DND-41 (cell line): Measurements from ENCODE around the gene PTPRA.
"Not testable (repeated sequence)": the region's sequence is repeated elsewhere in the genome, so short reads cannot be mapped to it uniquely, and the experiment has no call there.

Source experiments
- ATAC-seq: fragments of 200-7000 bp; cut with Tn5 transposase; 3 replicates; pipeline ENCODE4 v1.9.1; 2021; ENCODE audit warnings: low read depth; ENCODE audit not compliant: insufficient read depth
- DNase-seq: peaks from one replicate; pipeline ENCODE4 v3.0.0-alpha.2; 2020
- H2AFZ ChIP-seq: 2 replicates; pipeline ENCODE4 v1.6.0; 2012; ENCODE audit warnings: low read depth, low read length
- H3K27ac ChIP-seq: 2 replicates; pipeline ENCODE4 v1.5.1; 2012; ENCODE audit warnings: low read length, inconsistent platforms
- H3K27me3 ChIP-seq: fragments of 200-600 bp; sonication (generic); 2 replicates; pipeline ENCODE4 v1.6.0; 2012; ENCODE audit warnings: low read length, mild to moderate bottlenecking, inconsistent platforms; ENCODE audit not compliant: insufficient read depth, poor library complexity
- H3K36me3 ChIP-seq: 2 replicates; pipeline ENCODE4 v1.5.1; 2012; ENCODE audit warnings: low read length, inconsistent platforms; ENCODE audit not compliant: insufficient read depth
- H3K4me1 ChIP-seq: 2 replicates; pipeline ENCODE4 v1.5.1; 2012; ENCODE audit warnings: mild to moderate bottlenecking, low read length; ENCODE audit not compliant: insufficient read depth
- H3K4me2 ChIP-seq: 2 replicates; pipeline ENCODE4 v1.6.0; 2012; ENCODE audit warnings: mild to moderate bottlenecking, moderate library complexity, low read length, inconsistent platforms; ENCODE audit not compliant: insufficient read depth
- H3K4me3 ChIP-seq, 2 experiments: fragments of 200-600 bp in 1 of 2; shearing (Covaris generic) in 1 of 2; 2 replicates each; pipeline ENCODE4 v1.5.1; 2012 to 2016; ENCODE audit warnings: inconsistent platforms in 2 of 2, low read length in 2 of 2, mild to moderate bottlenecking in 2 of 2, low read depth in 1 of 2, moderate library complexity in 1 of 2
- H3K79me2 ChIP-seq: 2 replicates; pipeline ENCODE4 v1.6.0; 2012; ENCODE audit warnings: low read length, inconsistent platforms; ENCODE audit not compliant: insufficient read depth
- H3K9ac ChIP-seq: 2 replicates; pipeline ENCODE4 v1.6.0; 2012; ENCODE audit warnings: low read depth, mild to moderate bottlenecking, inconsistent platforms, low read length, moderate library complexity
- H3K9me3 ChIP-seq: 2 replicates; pipeline ENCODE4 v1.5.1; 2012; ENCODE audit warnings: low read length, moderate library complexity, mild to moderate bottlenecking, inconsistent platforms; ENCODE audit not compliant: insufficient read depth, severe bottlenecking
- H4K20me1 ChIP-seq: 2 replicates; pipeline ENCODE4 v1.6.0; 2012; ENCODE audit warnings: low read length; ENCODE audit not compliant: insufficient read depth
- CTCF ChIP-seq: IDR thresholded peaks from 2 replicates; pipeline ENCODE4 v1.5.1; 2012; ENCODE audit warnings: borderline replicate concordance, low read length, moderate library complexity, mild to moderate bottlenecking; ENCODE audit not compliant: poor library complexity, severe bottlenecking; ENCODE audit errors: extremely low read depth
- EZH2 ChIP-seq: IDR thresholded peaks from 3 replicates; pipeline ENCODE4 v1.6.1; 2012; ENCODE audit warnings: borderline replicate concordance, low read depth, mild to moderate bottlenecking, moderate library complexity, low read length, inconsistent platforms; ENCODE audit not compliant: severe bottlenecking

PTPRA gene

GRCh38 chr20:3071610-3072529 lies 198.6 kb downstream of the PTPRA start, which contains the start of gene OXT:
TSS of gene OXT (plus strand) at chr20:3071620. CDS start at chr20:3071656, 36 bp downstream.
- Histone ChIP-seq H3K9ac (no peak within 1 kb of the TSS), H3K4me2 (no peak within 1 kb of the TSS), H3K4me3 (no peak within 1 kb of the TSS), H3K4me1 (no peaks in the 10 kb centered on the region), H2AFZ (no peak within 1 kb of the TSS), H3K27me3 (no peaks in the 10 kb centered on the region), H3K36me3 (no peaks in the 10 kb centered on the region), H3K79me2 (no peaks in the 10 kb centered on the region), H4K20me1 (no peaks in the 10 kb centered on the region), H3K27ac (no peak within 1 kb of the TSS), H3K9me3 (no peaks in the 10 kb centered on the region)
- no peak for DNase-seq
- no peak for TF ChIP-seq CTCF
- TF ChIP-seq EZH2 = no peak
- no peak for ATAC-seq

GRCh38 chr20:3072530-3073250 lies 199.4 kb downstream of the PTPRA start:
- Histone ChIP-seq H3K4me2 (no peak overlapping the region), H3K27ac (no peak overlapping the region), H3K27me3 (no peaks in the 10 kb centered on the region), H3K36me3 (no peaks in the 10 kb centered on the region), H2AFZ (no peak overlapping the region), H3K4me1 (no peaks in the 10 kb centered on the region), H3K9ac (no peak overlapping the region), H3K79me2 (no peaks in the 10 kb centered on the region), H4K20me1 (no peaks in the 10 kb centered on the region), H3K4me3 (no peak overlapping the region), H3K9me3 (no peaks in the 10 kb centered on the region)
- no peak for ATAC-seq
- DNase-seq = no peak
- TF ChIP-seq EZH2 (no peak), CTCF (no peak)

- H3K36me3 ChIP-seq, H3K27ac ChIP-seq, H3K9ac ChIP-seq, H3K4me2 ChIP-seq, H3K9me3 ChIP-seq, ATAC-seq, H2AFZ ChIP-seq, H3K4me3 ChIP-seq, H3K27me3 ChIP-seq, DNase-seq, H3K4me1 ChIP-seq, H3K79me2 ChIP-seq, H4K20me1 ChIP-seq: not testable (repeated sequence)
Observed at GRCh38 chr20:3073251-3073643, 200.0 kb downstream of the PTPRA start.

GRCh38 chr20:3074812-3075211 lies 201.5 kb downstream of the PTPRA start:
- Histone ChIP-seq H3K4me1 (no peaks in the 10 kb centered on the region), H3K27me3 (peaks cover 3% of the 10 kb centered on the region), H2AFZ (no peak overlapping the region), H3K9me3 (no peaks in the 10 kb centered on the region), H3K4me3 (no peak overlapping the region), H3K9ac (no peak overlapping the region), H4K20me1 (no peaks in the 10 kb centered on the region), H3K4me2 (no peak overlapping the region), H3K36me3 (no peaks in the 10 kb centered on the region), H3K27ac (no peak overlapping the region), H3K79me2 (no peaks in the 10 kb centered on the region)
- ATAC-seq (no peak), DNase-seq (no peak)
- TF ChIP-seq CTCF (no peak), EZH2 (no peak)

- not testable (repeated sequence) for H4K20me1 ChIP-seq, H3K4me3 ChIP-seq, DNase-seq, ATAC-seq, H3K36me3 ChIP-seq, H3K27me3 ChIP-seq, H3K4me2 ChIP-seq, H3K9ac ChIP-seq, H3K9me3 ChIP-seq, H3K79me2 ChIP-seq, H3K27ac ChIP-seq, H2AFZ ChIP-seq, H3K4me1 ChIP-seq
Observed at GRCh38 chr20:3075315-3075714, 202.0 kb downstream of the PTPRA start.
